GM19351 (cell line): ENCODE measurements around the gene SORCS2.
"Not testable (repeated sequence)": the region's sequence is repeated elsewhere in the genome, so short reads cannot be mapped to it uniquely, and the experiment has no call there.

ENCODE experiments used
- ATAC-seq: cut with Tn5 transposase; IDR thresholded peaks from one replicate; pipeline ENCODE4 v1.9.1; 2021; ENCODE audit warnings: mild to moderate bottlenecking, moderate library complexity; ENCODE audit not compliant: unreplicated experiment

Gene SORCS2

DNA sequence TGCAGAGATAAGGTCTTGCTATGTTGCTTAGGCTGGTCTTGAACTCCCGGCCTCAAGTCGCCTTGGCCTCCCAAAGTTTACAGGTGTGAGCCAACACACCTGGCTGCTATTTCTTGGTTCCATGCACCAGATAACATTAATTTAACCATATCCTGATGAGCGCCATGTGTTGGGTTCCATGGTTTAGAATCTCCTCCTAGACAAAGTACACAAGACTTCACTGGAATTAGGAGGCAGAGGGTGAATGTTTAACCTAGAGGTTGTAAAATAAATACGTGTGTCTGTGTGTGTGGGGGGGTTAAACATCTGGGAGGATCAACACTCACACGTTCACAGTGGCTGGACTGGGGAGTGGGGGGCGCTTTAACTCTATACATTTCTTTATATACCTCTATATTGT lies 32.4 kb upstream of the SORCS2 start:
- ATAC-seq = no peak

- no peak for ATAC-seq
Measured at GRCh38 chr4:7160439-7160838, 31.9 kb upstream of the SORCS2 start.

- no peak for ATAC-seq
Measured at GRCh38 chr4:7160951-7161440, 31.3 kb upstream of the SORCS2 start.

- no peak for ATAC-seq
Measured at GRCh38 chr4:7161721-7162214, 30.6 kb upstream of the SORCS2 start.

- ATAC-seq = not testable (repeated sequence)
Measured at GRCh38 chr4:7165056-7165873, 27.1 kb upstream of the SORCS2 start.

DNA sequence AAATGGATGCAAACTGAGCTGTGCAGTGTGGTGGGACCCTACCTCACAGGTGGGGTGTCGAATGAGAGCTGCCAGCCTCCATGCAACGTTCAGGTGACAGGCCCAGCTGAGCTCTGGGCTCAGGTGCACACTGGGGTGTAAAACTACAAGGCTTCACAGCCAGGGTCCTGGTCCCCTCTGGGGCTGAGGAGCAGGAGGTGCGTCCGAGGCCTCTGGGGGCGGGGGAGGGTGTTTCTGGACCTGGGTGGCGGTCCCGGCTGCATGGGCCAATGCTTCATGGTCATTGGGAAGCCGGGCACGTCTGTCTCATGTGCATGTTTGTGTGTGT lies 26.5 kb upstream of the SORCS2 start:
- ATAC-seq = no peak

DNA sequence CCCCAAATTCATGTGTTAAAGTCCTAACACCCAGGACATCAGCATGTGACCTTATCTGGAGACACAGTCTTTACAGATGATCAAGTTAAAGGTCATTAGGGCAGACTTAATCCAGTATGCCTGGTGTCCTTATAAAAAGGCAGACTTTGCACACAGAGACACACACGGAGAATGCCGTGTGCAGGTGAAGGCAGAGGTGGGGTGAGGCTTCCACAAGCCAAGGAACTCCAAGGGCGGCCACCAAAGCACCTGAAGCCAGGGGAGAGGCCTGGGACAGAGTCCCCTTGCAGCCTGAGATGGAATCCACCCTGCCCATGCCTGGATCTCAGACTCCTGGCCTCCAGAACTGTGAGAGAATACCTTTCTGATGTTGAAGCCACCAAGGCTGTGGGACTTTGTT lies 26.1 kb upstream of the SORCS2 start:
- ATAC-seq = no peak

DNA sequence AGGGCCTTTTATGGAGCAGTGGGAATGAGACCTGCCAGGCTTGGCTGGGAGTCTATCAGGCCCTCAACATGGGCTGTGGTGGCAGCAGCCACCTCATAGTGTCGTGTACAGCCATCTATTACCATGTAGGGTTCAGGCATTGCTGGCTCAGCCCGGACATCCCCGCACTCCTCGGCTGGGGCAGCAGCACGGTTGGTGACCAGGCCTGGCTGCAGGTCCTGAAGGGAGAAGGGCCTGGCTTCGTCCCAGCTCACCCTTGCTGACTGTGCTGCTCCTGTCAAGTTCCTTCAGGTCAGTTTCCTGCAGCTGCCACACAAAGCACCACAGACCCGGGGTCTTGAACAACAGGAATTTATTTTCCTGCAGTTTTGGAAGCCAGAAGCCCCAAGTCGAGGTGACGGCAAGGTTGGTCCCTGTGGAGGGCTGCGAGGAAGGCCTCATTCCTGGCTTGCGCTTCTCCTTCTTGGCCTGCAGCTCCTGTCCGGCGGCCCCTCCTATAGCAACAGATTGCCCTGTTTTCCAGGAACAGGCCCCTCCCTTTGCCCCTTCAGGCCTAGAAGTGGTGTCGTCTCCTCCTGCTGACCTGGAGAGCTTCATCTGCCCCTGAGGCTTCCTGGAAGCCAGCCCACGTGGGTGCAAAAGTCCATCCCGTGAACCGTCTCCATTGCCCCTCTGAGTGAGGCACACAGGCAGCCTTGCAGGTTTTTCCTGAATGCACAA lies 25.2 kb upstream of the SORCS2 start:
- no peak for ATAC-seq

DNA sequence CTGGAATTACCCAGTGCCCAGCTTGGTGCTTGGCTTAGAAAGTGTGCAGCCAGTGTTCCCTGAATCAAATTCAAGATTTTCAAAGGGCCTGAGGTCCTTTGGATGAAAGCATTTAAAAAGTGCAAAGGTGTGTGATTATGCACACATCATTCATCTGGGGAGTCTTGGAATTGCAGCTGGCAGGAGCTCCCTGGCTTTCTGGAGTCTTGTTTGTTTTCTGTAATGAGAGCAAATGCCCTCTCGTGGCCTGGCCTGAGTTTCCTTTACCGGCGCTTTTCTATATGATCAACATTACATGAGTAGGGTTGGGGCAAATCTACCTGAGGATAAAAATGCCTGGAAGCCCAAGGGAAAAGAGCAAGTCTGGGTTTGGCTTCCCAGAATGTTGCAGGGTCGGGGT lies 24.6 kb upstream of the SORCS2 start:
- no peak for ATAC-seq

- ATAC-seq = no peak
Measured at GRCh38 chr4:7168106-7168505, 24.2 kb upstream of the SORCS2 start.

- no peak for ATAC-seq
Measured at GRCh38 chr4:7169134-7169533, 23.2 kb upstream of the SORCS2 start.

GRCh38 chr4:7170012-7170411 lies 22.3 kb upstream of the SORCS2 start:
- ATAC-seq = no peak

GRCh38 chr4:7171191-7171900 lies 21.0 kb upstream of the SORCS2 start:
- ATAC-seq = no peak

DNA sequence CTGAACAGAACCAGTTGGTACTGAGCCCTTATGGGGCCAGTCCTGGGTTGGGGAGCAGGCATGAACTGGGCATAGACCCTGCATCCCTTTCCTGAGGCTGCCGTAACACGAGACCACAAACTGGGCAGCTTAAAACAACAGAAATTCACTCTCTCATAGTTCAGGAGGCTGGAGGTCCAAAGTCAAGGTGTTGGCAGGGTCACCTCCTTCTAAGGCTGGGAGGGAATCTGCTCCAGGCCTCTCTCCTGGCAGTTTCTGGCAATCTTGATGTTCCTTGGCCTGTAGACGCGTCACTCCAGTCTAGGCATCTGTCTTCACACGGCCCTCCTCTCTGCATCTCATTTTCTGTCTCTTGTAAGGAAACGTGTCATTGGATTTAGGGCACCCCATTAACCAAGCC lies 19.8 kb upstream of the SORCS2 start:
- ATAC-seq = no peak

DNA sequence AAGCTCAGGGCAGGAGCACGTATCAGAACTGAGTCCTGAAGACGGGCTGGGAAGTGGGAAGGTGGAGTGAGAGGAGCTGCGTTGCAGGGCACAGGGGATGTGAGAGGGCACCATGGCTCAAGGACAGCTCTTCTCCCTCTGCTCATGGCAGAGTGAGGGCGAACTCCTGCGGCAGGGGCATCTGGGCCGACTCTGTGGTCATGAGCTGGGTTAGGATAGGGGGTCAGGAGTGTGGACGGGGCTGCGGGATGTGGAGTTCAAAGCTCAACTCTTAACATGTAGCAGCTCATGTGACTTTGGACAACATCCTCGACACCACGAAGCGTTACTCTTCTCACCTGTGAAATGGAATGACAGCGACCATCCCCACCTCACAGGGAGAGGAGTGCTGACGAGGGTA lies 19.4 kb upstream of the SORCS2 start:
- ATAC-seq = no peak

DNA sequence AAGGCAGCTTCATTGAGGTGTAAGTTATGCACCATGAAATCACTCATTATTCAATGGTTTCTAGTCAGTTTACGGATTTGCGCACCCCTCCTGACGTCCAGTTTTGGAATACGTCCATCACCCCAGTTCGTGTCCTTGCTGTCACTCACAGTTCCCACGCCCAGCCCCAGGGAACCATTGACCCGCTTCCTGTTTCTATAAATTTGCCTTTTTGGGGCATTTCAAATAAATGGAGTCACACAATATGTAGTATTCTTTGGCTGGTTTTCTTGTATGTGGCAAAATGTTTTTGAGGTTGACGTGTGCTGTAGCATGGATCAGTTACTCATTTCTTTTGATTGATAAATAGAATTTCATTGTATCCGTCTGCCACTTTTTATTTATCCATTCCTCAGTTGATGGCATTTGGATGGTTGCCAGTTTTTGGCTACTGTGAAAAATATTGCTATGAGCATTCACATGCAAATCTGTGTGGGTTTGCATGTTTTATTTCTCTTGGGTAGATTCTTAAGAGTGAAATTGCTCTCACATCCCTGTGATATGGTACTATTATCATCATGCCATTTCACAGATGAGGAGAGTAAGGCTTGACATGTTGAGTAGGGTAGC lies 18.4 kb upstream of the SORCS2 start:
- no peak for ATAC-seq

DNA sequence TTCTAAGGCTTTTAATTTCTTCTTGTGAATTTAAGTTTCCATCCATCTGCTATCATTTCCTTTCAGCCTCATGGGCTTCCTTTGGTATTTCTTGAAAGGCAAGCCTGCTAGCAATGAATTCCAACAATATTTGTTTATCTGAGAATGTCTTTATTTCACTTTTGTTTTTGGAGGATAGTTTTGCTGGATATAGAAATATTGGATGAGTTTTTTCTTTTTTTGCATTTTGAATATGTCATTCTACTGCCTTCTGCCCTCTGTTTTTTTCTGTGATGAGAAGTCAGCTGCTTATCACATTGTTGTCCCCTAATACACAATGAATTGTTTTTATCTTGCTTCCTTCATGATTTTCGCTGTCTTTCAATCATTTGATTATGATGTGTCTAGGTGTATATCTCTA lies 13.2 kb upstream of the SORCS2 start:
- no peak for ATAC-seq

DNA sequence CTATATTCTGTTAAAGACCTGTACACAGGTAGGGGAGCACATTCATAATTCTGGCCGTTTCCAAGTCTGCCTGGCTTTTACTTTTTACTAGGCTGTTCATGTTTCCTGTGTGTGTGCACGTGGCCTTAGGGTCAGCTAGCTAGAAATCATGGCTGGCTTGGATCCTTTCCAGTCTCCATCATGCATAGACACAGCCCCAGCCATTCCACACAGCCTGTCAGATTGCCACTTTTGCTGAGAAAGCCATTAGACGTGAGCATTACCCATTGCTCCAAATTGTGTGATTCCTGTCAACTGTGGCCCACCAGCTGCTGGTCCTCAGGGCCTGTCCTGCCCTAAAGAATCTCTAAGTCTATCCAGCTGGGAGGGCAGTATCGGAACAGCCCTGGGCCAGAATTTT lies 11.4 kb upstream of the SORCS2 start:
- no peak for ATAC-seq

DNA sequence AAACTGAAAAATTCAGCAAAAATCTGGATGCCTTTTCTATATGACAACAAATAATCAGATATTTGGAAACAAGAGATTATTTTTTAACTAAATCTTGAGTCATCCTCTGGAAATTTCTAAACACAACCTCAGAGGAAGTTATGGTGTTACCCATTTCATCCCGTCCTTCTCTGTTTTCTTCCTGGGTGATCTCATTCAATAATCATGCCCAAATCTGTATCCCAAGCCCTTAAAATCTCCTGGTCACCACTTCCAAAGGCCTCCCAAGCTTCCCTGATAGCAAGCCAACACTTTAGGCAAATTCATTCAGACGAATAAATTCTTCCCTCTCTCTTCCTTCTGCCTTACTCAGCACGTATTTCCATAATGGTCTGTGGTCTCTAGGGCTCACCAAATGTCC lies 9.7 kb upstream of the SORCS2 start:
- ATAC-seq = no peak

GRCh38 chr4:7183161-7183560 lies 9.2 kb upstream of the SORCS2 start:
- ATAC-seq = no peak

GRCh38 chr4:7183780-7184460 lies 8.4 kb upstream of the SORCS2 start:
- ATAC-seq = no peak
